AG09309 (cell line): ENCODE results near the gene REEP2.
"Not testable (repeated sequence)": the region's sequence is repeated elsewhere in the genome, so short reads cannot be mapped to it uniquely, and the experiment has no call there.

Source experiments
- DNase-seq: peaks from one replicate; pipeline ENCODE4 v3.0.0-alpha.2; 2010; ENCODE audit warnings: low read depth
- H3K4me3 ChIP-seq: 2 replicates; pipeline ENCODE4 v1.5.1; 2011; ENCODE audit warnings: mild to moderate bottlenecking, low read depth, low read length, moderate library complexity; ENCODE audit not compliant: control insufficient read depth
- TF ChIP-seq, protein P1 (sequence below): IDR thresholded peaks from 2 replicates; pipeline ENCODE4 v1.5.1; 2011; ENCODE audit warnings: mild to moderate bottlenecking, low read depth, low read length, inconsistent platforms; ENCODE audit not compliant: insufficient read depth, control insufficient read depth; ENCODE audit errors: missing control alignments

Gene REEP2

GRCh38 chr5:138470322-138471051, 31.6 kb downstream of the REEP2 start:
- TF ChIP-seq, protein P1, sequence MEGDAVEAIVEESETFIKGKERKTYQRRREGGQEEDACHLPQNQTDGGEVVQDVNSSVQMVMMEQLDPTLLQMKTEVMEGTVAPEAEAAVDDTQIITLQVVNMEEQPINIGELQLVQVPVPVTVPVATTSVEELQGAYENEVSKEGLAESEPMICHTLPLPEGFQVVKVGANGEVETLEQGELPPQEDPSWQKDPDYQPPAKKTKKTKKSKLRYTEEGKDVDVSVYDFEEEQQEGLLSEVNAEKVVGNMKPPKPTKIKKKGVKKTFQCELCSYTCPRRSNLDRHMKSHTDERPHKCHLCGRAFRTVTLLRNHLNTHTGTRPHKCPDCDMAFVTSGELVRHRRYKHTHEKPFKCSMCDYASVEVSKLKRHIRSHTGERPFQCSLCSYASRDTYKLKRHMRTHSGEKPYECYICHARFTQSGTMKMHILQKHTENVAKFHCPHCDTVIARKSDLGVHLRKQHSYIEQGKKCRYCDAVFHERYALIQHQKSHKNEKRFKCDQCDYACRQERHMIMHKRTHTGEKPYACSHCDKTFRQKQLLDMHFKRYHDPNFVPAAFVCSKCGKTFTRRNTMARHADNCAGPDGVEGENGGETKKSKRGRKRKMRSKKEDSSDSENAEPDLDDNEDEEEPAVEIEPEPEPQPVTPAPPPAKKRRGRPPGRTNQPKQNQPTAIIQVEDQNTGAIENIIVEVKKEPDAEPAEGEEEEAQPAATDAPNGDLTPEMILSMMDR: no peak
- H3K4me3 ChIP-seq: no peak overlapping the region
- no peak for DNase-seq

DNA sequence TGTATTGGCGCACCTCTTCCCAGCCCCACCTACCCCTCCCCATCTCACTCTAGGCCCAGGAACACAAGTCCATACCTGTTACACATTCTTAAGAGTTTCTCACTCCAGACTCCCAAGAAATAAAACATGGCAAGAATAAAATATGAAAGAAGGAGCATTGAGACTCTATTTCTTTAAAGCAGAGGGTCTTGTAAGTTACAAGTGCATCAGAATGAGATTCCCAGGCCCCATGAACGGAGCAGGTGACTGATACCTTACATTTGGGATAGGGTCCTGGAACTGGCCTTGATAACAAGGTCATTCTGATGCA, 32.1 kb downstream of the REEP2 start:
- TF ChIP-seq, protein P1: no peak
- no peak for DNase-seq
- no peak overlapping the region for H3K4me3 ChIP-seq

DNA sequence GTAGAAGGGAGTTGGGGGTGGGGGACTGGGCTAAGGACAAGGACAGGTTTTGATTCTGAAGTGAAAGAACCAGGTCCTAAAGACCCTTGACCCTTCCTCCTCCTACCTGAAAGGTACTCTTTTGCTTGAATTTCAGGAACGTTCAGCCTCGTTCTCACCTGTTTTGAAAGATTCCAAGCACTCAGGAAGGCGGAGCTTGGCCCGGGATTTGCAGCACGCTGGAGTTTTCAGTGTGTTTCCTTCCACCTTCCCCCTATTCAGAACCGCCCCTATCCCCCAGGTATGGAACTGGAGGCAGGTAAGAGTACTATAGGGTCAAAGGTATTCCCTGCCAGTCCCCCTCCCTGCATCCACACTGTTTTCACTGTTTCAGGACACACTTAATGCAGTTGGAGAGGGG, 33.5 kb downstream of the REEP2 start:
- no peak for DNase-seq
- no peak overlapping the region for H3K4me3 ChIP-seq
- TF ChIP-seq, protein P1: no peak

DNA sequence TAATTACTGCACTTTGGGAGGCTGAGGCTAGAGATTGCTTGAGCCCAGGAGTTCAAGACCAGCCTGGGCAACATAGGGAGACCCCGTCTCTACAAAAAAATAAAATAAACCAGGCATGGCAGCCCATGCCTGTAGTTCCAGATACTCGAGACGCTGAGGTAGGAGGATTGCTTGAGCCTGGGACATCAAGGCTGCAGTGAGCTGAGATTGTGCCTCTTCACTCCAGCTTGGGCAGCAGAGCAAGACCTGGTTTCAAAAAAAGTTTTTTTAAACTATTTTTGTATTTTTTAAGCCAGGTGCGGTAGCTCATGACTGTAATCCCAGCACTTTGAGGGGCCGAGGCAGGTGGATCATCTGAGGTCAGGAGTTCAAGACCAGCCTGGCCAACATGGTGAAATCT, 34.3 kb downstream of the REEP2 start:
- not testable (repeated sequence) for DNase-seq, H3K4me3 ChIP-seq

GRCh38 chr5:138476918-138477317, 38.1 kb downstream of the REEP2 start:
- no peak for DNase-seq
- TF ChIP-seq, protein P1: no peak
- no peak overlapping the region for H3K4me3 ChIP-seq

DNA sequence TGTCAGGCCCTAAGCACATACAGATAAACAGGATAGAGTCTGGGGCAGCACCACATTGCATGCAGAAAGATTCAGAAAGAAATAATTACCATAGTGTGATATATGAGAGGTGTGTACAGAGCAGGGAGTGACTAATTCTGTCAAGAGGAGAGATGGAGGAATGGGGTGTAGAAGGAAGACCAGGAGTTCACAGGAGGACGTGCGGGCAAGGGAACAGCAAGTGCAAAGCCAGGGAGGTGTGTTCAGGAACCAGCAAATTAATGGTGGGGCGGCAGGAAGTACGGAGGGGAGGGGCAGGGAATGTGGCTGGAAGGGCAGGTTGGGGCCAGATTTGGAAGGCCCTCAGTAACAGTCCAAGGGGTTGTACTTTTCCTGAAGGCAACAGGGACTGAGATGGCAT, 43.8 kb downstream of the REEP2 start:
- H3K4me3 ChIP-seq: no peak overlapping the region
- DNase-seq: no peak
- TF ChIP-seq, protein P1: no peak

DNA sequence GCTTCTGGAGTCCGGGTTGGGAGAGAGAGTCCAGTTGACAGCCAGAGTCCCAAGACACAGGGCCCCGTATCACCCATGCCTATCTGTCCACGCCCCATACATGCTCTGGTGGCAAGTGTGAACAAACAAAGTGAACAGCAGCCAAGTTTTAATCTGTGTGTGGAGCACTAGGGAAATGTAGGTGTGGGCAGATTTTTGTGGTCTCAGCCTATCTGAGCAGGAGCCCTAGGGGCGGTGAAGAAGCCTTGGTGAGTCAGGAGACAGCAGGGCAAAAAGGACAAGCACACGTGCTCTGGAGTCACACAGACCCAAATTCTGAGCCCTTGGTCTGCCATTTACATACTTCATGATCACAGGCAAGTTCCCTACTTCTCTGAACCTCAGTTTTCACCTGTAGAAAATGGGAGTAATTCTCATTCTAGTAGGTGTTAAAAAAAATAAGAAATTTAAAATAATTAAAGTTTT, 49.7 kb downstream of the REEP2 start:
- TF ChIP-seq, protein P1: no peak
- H3K4me3 ChIP-seq: no peak overlapping the region
- DNase-seq: no peak
